NCI-H2227 (cell line): Measurements from ENCODE around the gene ARHGAP20.
"Not testable (repeated sequence)": the region's sequence is repeated elsewhere in the genome, so short reads cannot be mapped to it uniquely, and the experiment has no call there.

Source experiments
- DNase-seq: peaks from one replicate; lab custom pipeline; 2025; ENCODE audit not compliant: unreplicated experiment; lab: John Stamatoyannopoulos, UW

Gene ARHGAP20

GRCh38 chr11:110715541-110715940, 3.3 kb upstream of the ARHGAP20 start:
- no peak for DNase-seq

DNA sequence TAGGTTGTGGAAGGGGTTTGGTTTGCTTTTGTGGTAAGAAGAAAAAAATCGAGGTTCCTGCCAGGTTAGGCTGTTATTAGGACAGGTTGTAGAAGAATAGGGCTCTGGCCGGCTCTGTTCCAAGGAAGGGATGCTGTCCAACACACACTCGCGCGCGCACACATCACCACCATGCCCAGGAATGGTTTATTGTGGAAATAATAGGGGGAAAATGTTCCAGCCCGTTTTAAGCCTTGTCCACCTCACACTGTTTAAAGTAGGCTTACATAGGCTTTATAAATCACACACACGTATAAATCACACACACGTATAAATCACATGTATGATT, 1.2 kb upstream of the ARHGAP20 start:
- DNase-seq = no peak

- DNase-seq = peak; percentile 81
These were observed 617 bp upstream of the ARHGAP20 start for GRCh38 chr11:110712659-110713448.

DNA sequence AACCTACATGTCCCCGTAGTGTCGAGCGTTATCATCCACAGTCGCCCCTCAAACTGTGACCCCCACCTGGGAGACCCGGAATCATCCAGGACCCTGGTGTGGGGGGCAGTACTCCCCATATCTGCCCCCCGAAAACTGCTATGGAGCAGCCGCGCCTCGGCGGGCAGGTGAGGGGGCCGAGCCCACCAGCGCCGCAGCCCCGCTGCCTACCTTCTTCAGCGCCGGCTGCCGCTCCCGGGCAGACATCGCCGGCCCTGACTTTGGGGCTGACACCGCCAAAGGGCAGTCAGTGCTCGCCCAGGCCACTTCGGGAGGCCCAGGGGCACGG, 825 bp downstream of the ARHGAP20 start:
- no peak for DNase-seq

DNA sequence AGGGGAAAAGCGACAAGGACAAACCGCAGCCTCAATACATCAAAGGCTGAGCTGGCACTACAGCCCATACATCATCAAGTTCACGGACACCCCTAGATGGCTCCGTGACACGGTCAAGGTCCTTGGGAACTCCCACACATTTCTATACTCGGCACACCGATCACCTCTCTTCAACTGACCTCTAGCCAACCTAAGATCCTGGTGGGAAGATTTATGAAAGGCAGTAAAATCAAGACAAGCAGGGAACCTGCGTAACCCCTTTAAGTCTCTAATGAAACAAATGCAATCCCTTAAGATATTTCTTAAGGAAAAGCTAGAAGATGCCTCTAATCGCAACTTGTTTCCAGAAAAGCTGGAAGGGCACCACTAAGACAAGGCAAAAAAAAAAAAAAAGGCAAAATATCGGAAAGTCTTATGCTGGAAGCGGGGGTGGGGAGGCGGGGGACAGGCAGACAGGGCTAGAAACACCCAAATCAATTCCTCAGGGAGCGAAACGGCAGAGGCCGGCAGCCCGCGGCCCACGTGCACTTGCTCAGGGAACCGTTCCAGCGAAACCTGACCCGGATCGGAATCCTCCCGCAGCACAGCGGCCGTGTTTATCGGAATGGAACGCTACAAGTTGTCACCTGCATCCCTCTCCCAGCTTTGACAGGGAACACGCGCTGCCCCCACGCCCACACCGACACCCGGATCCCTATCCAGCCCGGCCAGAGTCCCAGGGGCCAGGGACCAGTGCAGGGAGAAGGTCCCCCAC, 1.4 kb downstream of the ARHGAP20 start:
- peak; percentile 28 for DNase-seq

- DNase-seq = no peak
These were observed 7.9 kb downstream of the ARHGAP20 start for GRCh38 chr11:110704210-110704864.

- DNase-seq = no peak
These were observed 20.3 kb downstream of the ARHGAP20 start for GRCh38 chr11:110691926-110692325.

GRCh38 chr11:110689306-110689705, 22.9 kb downstream of the ARHGAP20 start:
- no peak for DNase-seq

- no peak for DNase-seq
These were observed 32.8 kb downstream of the ARHGAP20 start for GRCh38 chr11:110679323-110679975.

- DNase-seq = no peak
These were observed 36.7 kb downstream of the ARHGAP20 start for GRCh38 chr11:110675548-110675947.

DNA sequence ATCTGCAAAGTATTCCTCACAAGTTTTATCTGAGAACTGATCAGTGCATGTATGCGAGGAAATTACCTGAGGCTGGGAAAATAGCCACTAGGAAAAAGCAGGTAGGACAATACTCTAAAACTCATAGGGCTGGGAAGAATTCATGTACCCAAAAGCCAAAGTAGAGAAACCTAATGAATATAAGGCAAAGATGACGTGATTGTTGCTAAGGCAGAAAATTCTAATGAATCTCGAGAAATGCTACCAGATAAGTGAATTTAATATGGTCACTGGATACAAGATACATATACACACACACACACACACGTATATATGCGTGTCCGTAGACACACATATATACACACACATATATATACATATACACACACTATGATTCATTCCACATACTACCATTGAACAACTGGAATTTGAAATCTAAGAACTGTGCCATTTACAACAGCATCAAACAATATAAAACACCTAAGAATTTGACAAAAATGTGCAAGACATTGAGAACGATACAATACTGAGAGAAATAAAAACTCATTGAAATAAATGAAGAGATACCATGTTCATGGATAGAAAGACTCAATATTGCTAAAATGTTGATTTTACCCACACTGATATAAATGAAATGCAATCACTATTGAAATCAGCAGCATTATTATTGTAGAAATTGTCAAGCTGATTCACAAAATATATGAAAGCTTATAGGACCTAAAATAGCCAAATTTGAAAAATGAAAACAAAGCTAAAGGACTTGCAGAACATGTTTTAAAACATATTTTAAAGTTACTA, 46.4 kb downstream of the ARHGAP20 start:
- no peak for DNase-seq

- DNase-seq = no peak
These were observed 56.3 kb downstream of the ARHGAP20 start for GRCh38 chr11:110655967-110656366.

GRCh38 chr11:110654456-110654855, 57.8 kb downstream of the ARHGAP20 start:
- DNase-seq = no peak

DNA sequence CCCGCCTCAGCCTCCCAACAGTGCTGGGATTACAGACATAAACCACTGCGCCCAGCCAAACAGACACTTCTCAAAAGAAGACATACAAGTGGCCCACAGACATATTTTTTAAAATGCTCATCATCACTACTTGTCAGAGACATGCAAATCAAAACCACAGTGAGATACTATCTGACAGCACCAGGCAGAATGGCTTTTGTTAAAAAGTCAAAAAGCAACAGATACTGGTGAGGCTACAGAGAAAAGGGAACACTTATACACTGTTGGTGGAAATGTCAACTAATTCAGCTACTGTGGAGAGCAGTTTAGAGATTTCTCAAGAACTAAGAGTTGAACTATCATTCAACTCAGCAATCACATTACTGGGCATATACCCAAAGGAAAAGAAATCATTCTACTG, 67.0 kb downstream of the ARHGAP20 start:
- no peak for DNase-seq

GRCh38 chr11:110634370-110634769, 77.9 kb downstream of the ARHGAP20 start:
- DNase-seq = no peak

GRCh38 chr11:110631551-110631950, 80.7 kb downstream of the ARHGAP20 start:
- DNase-seq = no peak

DNA sequence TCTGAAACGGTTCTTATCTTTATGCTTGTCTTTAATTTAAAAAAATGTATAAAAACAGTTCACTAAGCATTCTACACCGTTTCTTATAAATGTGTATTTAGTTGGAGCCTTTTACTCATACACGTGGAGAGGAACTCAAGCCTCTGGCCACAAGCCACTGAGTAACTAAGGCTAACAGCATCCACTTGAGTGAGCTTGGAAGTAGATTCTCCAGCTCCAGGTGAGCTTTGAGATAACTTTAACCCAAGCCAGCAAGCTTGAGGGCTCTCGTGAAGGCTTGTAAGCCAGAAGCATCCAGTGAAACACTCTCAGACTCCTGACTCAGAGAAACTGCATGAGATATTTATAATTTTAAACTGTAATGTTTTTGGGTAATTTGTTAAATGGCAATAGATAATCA, 82.6 kb downstream of the ARHGAP20 start:
- no peak for DNase-seq

- no peak for DNase-seq
These were observed 90.4 kb downstream of the ARHGAP20 start for GRCh38 chr11:110621826-110622225.

DNA sequence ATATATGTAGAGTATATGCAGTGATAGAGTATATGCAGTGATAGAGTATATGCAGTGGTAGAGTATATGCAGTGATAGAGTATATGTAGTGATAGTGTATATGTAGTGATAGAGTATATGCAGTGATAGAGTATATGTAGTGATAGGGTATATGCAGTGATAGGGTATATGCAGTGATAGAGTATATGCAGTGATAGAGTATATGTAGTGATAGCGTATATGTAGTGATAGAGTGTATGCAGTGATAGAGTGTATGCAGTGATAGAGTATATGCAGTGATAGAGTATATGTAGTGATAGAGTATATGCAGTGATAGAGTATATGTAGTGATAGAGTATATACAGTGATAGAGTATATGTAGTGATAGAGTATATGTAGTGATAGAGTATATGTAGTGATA, 92.9 kb downstream of the ARHGAP20 start:
- not testable (repeated sequence) for DNase-seq

- no peak for DNase-seq
These were observed 98.2 kb downstream of the ARHGAP20 start for GRCh38 chr11:110614031-110614430.
